Endodermal cell (in vitro differentiated cells): ENCODE data around the gene YPEL4. TPM values are rescaled to one million over a fixed set of nuclear protein-coding genes. Genes with fewer than 3 reads are reported as not detected.

Source experiments
- DNase-seq: peaks from one replicate; pipeline ENCODE4 v3.0.0-alpha.2; 2017
- H3K27ac ChIP-seq: 2 replicates; pipeline ENCODE4 v1.5.1; 2013; ENCODE audit warnings: mild to moderate bottlenecking, low read depth, low read length, moderate library complexity
- H3K27me3 ChIP-seq: 2 replicates; pipeline ENCODE4 v1.6.1; 2013; ENCODE audit warnings: mild to moderate bottlenecking, low read length, moderate library complexity; ENCODE audit not compliant: insufficient read depth, control insufficient read depth, poor library complexity, severe bottlenecking
- H3K36me3 ChIP-seq: 2 replicates; pipeline ENCODE4 v1.7.0; 2013; ENCODE audit warnings: mild to moderate bottlenecking, low read length, moderate library complexity; ENCODE audit not compliant: control insufficient read depth, insufficient read depth
- H3K4me1 ChIP-seq: one replicate; pipeline ENCODE4 v1.7.0; 2013; ENCODE audit warnings: low read length; ENCODE audit not compliant: control insufficient read depth, insufficient read depth
- H3K4me3 ChIP-seq: 2 replicates; pipeline ENCODE4 v1.5.1; 2013; ENCODE audit warnings: mild to moderate bottlenecking, low read length, moderate library complexity
- H3K9ac ChIP-seq: 2 replicates; pipeline ENCODE4 v1.6.1; 2013; ENCODE audit warnings: mild to moderate bottlenecking, low read length, moderate library complexity; ENCODE audit not compliant: poor library complexity, severe bottlenecking; ENCODE audit errors: extremely low read depth
- H3K9me3 ChIP-seq: 2 replicates; pipeline ENCODE4 v1.6.1; 2013; ENCODE audit warnings: mild to moderate bottlenecking, low read length, moderate library complexity; ENCODE audit not compliant: control insufficient read depth
- H3K27ac Mint-ChIP-seq: 2 replicates; pipeline ENCODE4 v1.8.0; 2020; ENCODE audit warnings: mixed read lengths
- H3K27me3 Mint-ChIP-seq: 2 replicates; pipeline ENCODE4 v1.8.0; 2021; ENCODE audit warnings: mild to moderate bottlenecking, mixed read lengths; ENCODE audit not compliant: insufficient read depth
- H3K36me3 Mint-ChIP-seq: 2 replicates; pipeline ENCODE4 v1.8.0; 2020; ENCODE audit warnings: low read depth, mixed read lengths
- H3K4me1 Mint-ChIP-seq: 2 replicates; pipeline ENCODE4 v1.8.0; 2020; ENCODE audit warnings: mixed read lengths
- H3K4me3 Mint-ChIP-seq: 2 replicates; pipeline ENCODE4 v1.8.0; 2020; ENCODE audit warnings: mild to moderate bottlenecking, moderate library complexity, mixed read lengths
- H3K9me3 Mint-ChIP-seq: 2 replicates; pipeline ENCODE4 v1.8.0; 2020; ENCODE audit warnings: mild to moderate bottlenecking, mixed read lengths
- WGBS, 2 experiments: methylation state at CpG; one replicate each; pipeline versions ENCODE4 v1.1.5 to v1.1.7; 2013; ENCODE audit warnings: missing lambda C conversion rate in 2 of 2, mixed read lengths in 1 of 2; ENCODE audit not compliant: insufficient coverage in 1 of 2, insufficient read length in 1 of 2; 5-methylcytosine and 5-hydroxymethylcytosine counted together
- total RNA-seq, 2 donors: library from RNA; stranded (reverse); fragmentation: NEBNext Ultra II Directional in 1 of 2; extraction: Animal tissue kit (Norgen Biotek cat#: 25700) in 1 of 2; gene quantifications; 2 replicates in 1 of 2; 3 replicates in 1 of 2; pipeline ENCODE4 v1.2.1, GENCODE V29; 2021
- TF ChIP-seq, protein P1 (sequence below): fragments of 200-600 bp; sonication (generic); conservative IDR thresholded peaks from 2 replicates; pipeline ENCODE4 v1.5.0; 2021; ENCODE audit warnings: antibody characterized with exemption, mild to moderate bottlenecking

YPEL4 gene
- total RNA-seq, 2 donors from 2014 or later = not detected

DNA sequence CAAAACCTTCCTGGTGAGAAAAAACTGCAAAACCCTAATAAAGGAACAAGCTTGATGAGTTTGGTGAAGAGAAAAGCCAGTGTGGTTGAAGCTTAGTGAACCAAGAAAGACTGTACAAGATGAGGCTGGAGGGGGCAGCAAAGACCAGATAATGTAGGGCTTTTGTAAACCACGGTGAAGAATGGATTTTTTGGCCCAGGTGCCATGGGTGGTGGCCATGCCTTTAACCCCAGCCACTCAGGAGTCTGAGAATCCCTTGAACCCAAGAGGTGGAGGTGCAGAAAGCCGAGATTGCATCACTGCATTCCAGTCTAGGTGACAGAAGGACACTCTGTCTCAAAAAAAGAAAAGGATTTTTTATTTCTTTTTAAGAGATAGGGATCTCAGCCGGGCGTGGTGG lies 13.2 kb upstream of the YPEL4 start:
- WGBS, 2 experiments = 83 to 88% methylated on average over 4 of the region's 4 CpGs
- peak; percentile 75 for DNase-seq
- TF ChIP-seq, protein P1, sequence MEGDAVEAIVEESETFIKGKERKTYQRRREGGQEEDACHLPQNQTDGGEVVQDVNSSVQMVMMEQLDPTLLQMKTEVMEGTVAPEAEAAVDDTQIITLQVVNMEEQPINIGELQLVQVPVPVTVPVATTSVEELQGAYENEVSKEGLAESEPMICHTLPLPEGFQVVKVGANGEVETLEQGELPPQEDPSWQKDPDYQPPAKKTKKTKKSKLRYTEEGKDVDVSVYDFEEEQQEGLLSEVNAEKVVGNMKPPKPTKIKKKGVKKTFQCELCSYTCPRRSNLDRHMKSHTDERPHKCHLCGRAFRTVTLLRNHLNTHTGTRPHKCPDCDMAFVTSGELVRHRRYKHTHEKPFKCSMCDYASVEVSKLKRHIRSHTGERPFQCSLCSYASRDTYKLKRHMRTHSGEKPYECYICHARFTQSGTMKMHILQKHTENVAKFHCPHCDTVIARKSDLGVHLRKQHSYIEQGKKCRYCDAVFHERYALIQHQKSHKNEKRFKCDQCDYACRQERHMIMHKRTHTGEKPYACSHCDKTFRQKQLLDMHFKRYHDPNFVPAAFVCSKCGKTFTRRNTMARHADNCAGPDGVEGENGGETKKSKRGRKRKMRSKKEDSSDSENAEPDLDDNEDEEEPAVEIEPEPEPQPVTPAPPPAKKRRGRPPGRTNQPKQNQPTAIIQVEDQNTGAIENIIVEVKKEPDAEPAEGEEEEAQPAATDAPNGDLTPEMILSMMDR = peak; percentile 76
- Mint-ChIP-seq H3K27ac (no peak overlapping the region), H3K4me1 (peaks cover 7% of the 10 kb centered on the region), H3K9me3 (no peaks in the 10 kb centered on the region), H3K36me3 (peaks cover 23% of the 10 kb centered on the region), H3K27me3 (no peaks in the 10 kb centered on the region), H3K4me3 (no peak overlapping the region)
- Histone ChIP-seq H3K9ac (no peak overlapping the region), H3K4me1 (no peaks in the 10 kb centered on the region), H3K4me3 (no peak overlapping the region), H3K9me3 (no peaks in the 10 kb centered on the region), H3K27me3 (no peaks in the 10 kb centered on the region), H3K36me3 (peaks cover 25% of the 10 kb centered on the region), H3K27ac (no peak overlapping the region)

DNA sequence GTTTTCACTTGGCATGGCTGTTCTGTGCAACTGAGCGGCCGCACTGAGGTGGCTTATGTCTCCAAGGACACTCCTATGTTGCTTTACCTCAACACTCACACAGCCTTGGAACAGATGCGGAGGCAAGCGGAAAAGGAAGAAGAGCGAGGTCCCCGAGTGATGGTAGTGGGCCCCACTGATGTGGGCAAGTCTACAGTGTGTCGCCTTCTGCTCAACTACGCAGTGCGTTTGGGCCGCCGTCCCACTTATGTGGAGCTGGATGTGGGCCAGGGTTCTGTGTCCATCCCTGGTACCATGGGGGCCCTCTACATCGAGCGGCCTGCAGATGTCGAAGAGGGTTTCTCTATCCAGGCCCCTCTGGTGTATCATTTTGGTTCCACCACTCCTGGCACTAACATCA lies 10.0 kb upstream of the YPEL4 start:
- H3K9ac ChIP-seq = no peak overlapping the region
- no peaks in the 10 kb centered on the region for H3K27me3 ChIP-seq
- H3K4me1 ChIP-seq = no peaks in the 10 kb centered on the region
- Mint-ChIP-seq H3K27me3 (peaks cover 4% of the 10 kb centered on the region), H3K27ac (no peak overlapping the region), H3K9me3 (no peaks in the 10 kb centered on the region), H3K4me1 (peaks cover 4% of the 10 kb centered on the region), H3K36me3 (peaks cover 23% of the 10 kb centered on the region), H3K4me3 (no peak overlapping the region)
- 91 to 99% methylated on average over 12 to 14 of the region's 14 CpGs for WGBS, 2 experiments
- no peak overlapping the region for H3K27ac ChIP-seq
- H3K4me3 ChIP-seq = no peak overlapping the region
- DNase-seq = no peak
- TF ChIP-seq, protein P1 = no peak
- H3K9me3 ChIP-seq = no peaks in the 10 kb centered on the region
- H3K36me3 ChIP-seq = peaks cover 25% of the 10 kb centered on the region

DNA sequence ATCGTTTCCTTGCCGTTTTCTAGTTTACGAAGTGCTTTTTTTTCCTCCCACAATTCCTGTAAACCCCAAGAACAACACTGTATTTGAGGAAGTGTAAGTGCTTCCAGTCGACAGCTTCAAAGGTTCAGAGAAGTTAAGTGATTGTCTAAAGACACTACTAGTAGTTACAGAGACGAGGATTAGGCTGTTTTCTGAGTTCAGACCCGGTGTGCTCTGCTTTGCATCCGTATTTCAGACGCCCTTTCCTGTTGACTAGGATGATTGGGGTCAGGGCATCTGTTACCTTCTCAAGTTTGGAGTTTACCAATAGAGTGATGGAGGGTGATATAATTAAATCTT lies 8.3 kb upstream of the YPEL4 start:
- peak overlapping the region; percentile 99 for H3K4me3 ChIP-seq
- peak overlapping the region; percentile 76 for H3K9ac ChIP-seq
- H3K27me3 ChIP-seq = no peaks in the 10 kb centered on the region
- Mint-ChIP-seq H3K4me1 (peaks cover 7% of the 10 kb centered on the region), H3K36me3 (peaks cover 23% of the 10 kb centered on the region), H3K4me3 (peak overlapping the region; percentile 83), H3K9me3 (no peaks in the 10 kb centered on the region), H3K27me3 (peaks cover 6% of the 10 kb centered on the region), H3K27ac (peak overlapping the region; percentile 91)
- no peaks in the 10 kb centered on the region for H3K9me3 ChIP-seq
- DNase-seq = no peak
- H3K4me1 ChIP-seq = no peaks in the 10 kb centered on the region
- TF ChIP-seq, protein P1 = no peak
- H3K27ac ChIP-seq = no peak overlapping the region
- WGBS, 2 experiments = 0 to 2% methylated on average over 6 to 8 of the region's 8 CpGs
- peaks cover 25% of the 10 kb centered on the region for H3K36me3 ChIP-seq
